Activated T-helper 1 cell treated with Interleukin-2 at 50 U/mL for 16 hours (primary cell): Measurements from ENCODE around the gene FXYD5.
"Not testable (repeated sequence)": the region's sequence is repeated elsewhere in the genome, so short reads cannot be mapped to it uniquely, and the experiment has no call there.

Experiments
- DNase-seq: peaks from one replicate; pipeline ENCODE4 v3.0.0-alpha.2; 2020; ENCODE audit warnings: low read depth

Gene FXYD5

DNA sequence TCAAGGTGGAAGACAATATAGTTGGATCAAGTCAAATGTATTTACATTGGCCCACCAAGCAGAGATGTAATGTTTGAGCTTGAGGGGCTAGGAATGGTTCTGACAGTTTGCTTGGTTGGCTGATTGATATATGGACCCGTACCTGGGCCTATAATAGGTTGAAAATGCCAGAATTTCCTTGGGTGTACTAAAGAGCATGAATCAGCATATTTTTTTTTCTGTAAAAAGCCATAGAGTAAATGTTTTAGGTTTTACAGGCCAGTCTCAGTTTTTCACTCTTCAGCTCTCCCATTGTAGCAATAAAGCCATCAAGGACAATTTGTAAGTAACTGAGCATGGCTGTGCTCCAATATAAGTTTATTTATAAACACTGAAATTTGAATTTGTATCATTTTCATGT lies 26.9 kb downstream of the FXYD5 start:
- no peak for DNase-seq

DNA sequence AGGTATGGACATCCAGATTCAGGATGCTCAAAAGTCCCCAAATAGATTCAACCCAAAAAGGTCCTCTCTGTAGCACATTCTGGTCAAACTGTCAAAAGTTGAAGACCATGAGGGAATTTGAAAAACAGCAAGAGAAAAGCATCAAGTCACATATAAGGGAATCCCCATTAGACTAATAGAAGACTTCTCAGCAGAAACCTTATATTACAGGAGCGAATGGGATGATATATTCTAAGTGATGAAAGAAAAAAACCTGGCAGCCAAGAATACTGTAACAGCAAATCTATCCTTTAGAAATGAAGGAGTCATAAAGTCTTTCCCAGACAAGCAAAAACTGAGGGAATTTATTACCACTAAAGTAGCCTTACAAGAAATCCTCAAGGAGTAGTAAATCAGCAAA lies 29.7 kb downstream of the FXYD5 start:
- no peak for DNase-seq

DNA sequence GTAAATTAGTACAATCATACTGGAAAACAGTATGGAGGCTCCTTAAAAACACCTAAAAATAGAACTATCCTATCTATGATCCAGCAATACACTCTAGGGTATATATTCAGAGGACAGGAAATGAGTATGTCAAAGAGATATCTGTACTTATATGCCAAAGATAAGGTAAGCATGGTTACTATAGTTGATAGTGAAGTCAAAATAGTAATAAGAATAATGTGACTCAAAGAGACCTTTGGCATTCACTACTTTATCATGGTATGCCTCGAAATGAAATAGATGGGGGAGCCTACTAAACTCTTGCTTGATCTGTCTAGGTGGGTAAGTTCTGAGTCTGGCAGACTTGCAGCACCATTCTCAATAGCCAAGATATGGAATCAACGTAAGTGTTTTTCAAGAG lies 30.3 kb downstream of the FXYD5 start:
- no peak for DNase-seq

DNA sequence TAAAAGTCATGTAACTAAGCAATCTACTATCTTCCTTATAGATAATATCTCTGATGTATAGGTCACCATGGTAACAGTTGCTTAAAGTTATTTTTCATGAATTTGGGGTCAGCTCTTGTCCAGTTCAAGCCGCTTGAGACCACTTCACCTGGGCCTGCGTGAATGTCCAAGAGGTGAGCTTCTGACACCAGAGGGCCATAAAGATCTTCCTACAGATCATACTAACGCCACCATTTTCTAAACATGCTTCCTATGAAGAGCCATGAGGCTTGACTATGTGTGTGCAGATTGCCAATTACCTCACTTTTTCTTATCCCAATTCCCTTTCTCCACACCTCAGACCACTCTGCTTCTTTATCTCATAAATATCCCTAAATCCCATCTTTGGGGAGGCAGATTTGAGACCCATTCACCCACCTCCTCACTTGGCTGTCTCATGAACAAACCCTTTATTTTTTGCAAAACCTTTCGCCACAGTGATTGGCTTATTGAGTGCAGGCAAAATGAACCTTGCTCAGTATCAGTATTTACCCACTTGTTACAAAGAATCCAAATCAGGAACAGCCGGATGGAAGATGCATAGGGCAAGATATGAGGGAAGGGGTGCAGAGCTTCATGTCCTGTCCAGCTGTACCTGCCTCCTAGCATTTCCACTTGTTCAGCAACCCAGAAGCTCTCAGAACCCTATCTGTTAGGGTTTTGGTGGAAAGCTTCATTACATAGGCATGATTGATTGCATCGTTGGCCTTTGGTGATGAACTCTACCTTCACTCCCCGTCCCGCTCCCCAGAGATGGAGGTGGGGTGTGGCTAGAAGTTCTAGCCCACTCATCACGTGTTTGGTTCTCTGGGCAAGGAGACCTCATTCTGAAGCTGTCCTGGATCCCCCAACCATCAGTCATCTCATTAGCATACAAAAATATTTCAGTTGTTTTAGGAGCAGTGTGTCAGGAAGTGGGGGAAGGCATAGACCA lies 39.8 kb downstream of the FXYD5 start:
- DNase-seq, result no peak

- DNase-seq, result no peak
Measured at GRCh38 chr19:35195830-35196229, 41.3 kb downstream of the FXYD5 start.

DNA sequence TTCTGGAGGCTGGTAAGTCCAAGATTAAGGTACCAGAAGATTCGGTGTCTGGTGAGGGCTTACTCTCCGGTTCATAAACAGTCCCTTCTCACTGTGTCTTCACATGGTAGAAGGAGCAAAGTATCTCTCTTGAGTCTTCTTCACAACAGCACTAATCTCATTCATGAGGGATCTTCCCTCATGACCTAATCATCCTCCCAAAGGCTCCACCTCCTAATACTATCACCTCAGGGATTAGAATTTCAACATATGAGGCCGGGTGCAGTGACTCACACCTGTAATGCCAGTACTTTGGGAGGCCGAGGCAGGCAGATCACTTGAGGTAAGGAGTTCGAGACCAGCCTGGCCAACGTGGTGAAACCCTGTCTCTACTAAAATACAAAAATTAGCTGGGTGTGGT lies 42.3 kb downstream of the FXYD5 start:
- not testable (repeated sequence) for DNase-seq

DNA sequence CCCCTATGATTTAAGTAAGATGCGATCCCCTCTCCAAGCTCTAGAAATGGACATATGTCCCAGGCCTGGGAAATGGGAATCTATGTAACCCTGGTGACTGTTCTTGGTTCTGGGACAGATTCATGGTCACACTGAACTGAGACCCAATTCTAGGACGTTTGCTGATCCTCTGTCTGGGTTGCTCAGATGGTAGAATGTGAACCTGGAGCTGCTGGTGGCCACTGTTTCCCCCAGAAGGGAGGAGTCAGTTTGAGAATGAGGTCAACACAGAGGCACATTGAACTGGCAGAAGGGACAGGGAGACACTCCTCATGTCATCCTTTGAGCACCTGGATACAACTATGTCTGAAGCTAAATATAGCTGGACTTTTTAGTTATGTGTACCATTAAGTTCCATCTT lies 44.9 kb downstream of the FXYD5 start:
- no peak for DNase-seq

DNA sequence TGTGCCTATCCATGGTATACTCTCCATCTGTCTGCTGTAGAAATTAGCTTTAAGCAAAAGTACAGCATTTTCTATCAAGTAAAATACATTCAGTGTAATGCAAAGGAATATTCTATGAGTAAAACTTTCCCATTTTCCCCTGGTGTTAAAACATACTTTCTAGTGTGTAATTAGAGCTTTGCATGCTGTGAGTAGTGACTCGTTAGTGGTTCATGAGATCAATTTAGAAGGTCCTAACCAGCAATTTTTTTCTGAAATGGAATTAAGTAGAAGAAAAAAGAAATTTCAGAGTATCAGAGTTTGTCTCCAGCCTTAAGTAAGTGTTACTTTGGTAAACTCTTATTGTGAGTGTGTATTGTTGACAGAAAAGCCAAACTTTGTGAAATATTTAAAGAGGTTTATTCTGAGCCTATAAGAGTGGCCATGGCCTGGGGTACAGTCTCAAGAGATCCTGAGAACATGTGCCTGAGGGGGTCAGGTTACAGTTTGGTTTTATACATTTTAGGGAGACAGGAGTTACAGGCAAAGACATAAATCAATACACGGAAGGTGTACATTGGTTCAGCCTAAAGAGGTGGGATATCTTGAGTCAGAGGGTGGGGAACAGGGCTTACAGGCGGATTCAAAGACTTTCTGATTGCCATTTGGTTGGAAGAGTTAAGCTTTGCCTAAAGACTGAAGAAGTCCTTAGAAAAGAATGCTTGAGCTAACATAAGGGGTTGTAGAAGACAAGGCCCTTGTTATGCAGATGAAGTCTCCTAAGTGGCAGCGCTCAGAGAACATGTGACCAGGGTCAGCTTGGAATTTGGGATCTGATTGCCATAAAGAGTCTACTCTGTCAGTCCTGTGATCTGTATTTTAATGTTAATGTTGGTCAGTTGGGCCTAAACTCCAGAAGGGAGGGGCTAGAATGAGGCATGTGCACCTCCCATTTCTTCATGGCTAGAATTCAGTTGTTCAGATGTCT lies 48.5 kb downstream of the FXYD5 start:
- DNase-seq, result no peak

- DNase-seq, result no peak
Measured at GRCh38 chr19:35204799-35205732, 50.5 kb downstream of the FXYD5 start.

GRCh38 chr19:35205733-35206323 lies 51.3 kb downstream of the FXYD5 start:
- DNase-seq, result no peak

GRCh38 chr19:35206379-35206778 lies 51.8 kb downstream of the FXYD5 start:
- peak; percentile 43 for DNase-seq

DNA sequence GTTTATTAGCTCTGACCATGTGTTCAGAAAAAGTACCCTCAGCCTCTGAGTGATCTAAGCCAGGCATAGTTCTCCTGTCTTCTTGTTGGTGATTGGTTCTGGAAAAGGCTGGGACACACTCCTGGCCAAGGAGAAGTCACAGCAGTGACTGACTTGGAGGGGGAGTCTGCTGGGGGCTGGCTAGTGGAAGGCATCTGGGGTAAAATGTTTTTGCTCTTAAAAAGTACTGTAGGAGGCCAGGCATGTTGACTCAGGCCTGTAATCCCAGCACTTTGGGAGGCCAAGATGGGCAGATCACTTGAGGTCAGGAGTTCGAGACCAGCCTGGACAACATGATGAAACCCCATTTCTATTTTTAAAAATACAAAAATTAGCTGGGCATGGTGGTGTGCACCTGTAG lies 52.3 kb downstream of the FXYD5 start:
- no peak for DNase-seq

DNA sequence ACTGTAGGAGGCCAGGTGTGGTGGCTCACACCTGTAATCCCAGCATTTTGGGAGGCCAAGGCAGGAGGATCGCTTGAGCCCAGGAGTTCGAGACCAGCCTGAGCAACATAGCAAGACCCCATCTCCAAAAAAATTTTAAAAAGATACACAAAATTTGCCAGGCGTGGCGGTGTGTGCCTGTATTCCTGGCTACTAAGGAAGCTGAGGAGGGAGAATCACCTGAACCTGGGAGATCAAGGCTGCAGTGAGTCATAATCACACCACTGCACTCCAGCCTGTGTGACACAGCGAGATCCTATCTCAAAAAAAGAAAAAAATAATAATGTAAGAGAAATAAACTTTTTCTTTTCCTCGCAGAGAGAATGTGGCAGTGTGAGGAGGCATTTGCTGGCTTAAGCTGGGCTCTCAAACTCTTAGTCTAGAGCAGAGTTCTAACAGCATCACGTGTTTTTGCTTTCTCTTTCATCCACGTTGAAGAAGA lies 52.9 kb downstream of the FXYD5 start:
- DNase-seq, result no peak

- DNase-seq, result no peak
Measured at GRCh38 chr19:35208121-35208520, 53.6 kb downstream of the FXYD5 start.

GRCh38 chr19:35209646-35210045 lies 55.1 kb downstream of the FXYD5 start:
- DNase-seq, result no peak

GRCh38 chr19:35211545-35212230 lies 57.2 kb downstream of the FXYD5 start:
- peak; percentile 80 for DNase-seq

- no peak for DNase-seq
Measured at GRCh38 chr19:35212241-35212640, 57.7 kb downstream of the FXYD5 start.

DNA sequence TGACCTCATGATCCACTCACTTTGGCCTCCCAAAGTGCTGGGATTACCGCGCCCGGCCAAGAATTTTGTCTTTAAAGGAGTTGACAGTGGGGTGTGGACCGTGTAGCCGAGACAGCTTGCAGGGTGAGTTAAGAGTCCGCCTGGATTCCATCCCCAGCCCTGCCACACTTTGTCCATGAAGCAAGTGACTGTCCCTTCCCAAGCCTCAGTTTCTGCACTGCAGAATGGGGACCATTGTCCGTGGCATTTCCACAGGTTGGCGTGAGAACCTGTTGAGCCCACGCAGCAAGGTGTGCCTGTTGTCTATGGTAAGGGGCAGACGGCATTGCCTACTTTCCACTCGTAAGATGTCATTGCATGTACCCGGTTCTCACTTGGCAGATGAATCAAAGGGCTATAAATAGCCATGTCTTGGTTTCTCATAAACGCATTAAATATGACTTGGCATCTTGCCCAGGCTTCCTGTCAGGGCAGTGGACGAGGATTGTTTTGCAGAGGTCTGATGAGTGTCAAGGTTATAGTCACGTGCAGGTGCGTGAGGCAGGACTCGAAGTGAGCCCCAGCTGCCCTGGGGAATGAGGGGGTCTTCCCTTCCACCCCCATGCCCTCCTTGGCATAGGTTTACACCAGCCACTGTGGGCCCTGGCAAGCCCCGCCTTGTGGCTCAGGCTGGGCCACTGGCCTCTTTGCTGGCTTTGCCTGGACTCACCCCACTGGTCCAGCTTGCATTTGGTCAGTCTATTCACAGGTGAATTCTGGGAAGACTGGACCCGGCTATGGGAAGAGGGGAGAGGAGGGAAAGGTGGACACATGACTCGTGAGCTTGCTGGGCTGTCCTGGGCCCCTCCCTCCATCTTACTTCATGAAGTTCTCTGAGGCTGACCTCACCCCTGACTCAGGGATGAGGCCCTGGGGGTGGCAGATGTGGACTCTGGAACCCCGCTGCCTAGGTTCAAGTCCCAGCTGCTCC lies 59.4 kb downstream of the FXYD5 start:
- DNase-seq, result peak; percentile 61

DNA sequence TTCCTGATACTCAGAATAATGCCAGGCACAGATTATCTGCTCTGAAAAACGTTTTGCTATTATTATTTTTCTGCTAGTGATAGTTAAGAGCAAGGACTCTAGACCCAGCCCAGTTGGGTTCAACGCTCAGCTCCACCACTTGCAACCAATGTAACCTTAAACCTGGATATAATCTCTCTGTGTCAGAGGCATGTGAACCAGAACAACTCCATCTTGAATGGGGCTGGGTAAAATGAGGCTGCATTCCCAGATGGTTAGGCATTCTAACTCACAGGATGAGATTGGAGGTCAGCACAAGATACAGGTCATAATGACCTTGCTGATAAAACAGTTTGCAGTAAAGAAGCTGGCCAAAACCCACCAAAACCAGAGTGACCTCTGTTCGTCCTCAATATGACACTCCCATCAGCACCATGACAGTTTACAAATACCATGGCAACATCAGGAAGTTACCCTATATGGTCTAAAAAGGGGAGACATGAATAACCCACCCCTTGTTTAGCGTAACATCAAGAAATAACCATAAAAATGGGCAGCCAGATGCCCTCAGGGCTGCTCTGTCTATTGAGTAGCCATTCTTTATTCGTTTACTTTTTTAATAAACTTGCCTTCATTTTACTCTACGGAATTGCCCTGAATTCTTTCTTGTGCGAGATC lies 60.4 kb downstream of the FXYD5 start:
- no peak for DNase-seq
